Natural killer cell (primary cell): ENCODE results near the gene NAP1L2. TPM values are rescaled to one million over a fixed set of nuclear protein-coding genes. Genes with fewer than 3 reads are reported as not detected.
A peak's percentile ranks its signal among the peaks of the same experiment; 100 is the strongest.

Source experiments
- ATAC-seq, 3 donors: fragments of 150-1000 bp in 2 of 3; fragments of 200-7000 bp in 1 of 3; cut with Tn5 transposase; 1 replicate in 1 of 3; 2 replicates in 2 of 3; pipeline ENCODE4 v1.10.0; 2021; ENCODE audit warnings: mild to moderate bottlenecking in 2 of 3, moderate library complexity in 2 of 3
- DNase-seq, 2 donors: peaks; one replicate each; pipeline versions ENCODE4 v3.0.0 to v3.0.0-alpha.2; 2013 to 2021; ENCODE audit warnings: mixed read lengths in 1 of 2
- H3K27ac ChIP-seq: one replicate; pipeline ENCODE4 v1.5.1; 2013; ENCODE audit warnings: mild to moderate bottlenecking, low read length
- H3K27me3 ChIP-seq: one replicate; pipeline ENCODE4 v1.6.1; 2013; ENCODE audit warnings: low read length; ENCODE audit not compliant: control insufficient read depth, insufficient read depth
- H3K36me3 ChIP-seq: one replicate; pipeline ENCODE4 v1.6.1; 2013; ENCODE audit warnings: low read length; ENCODE audit not compliant: control insufficient read depth, insufficient read depth
- H3K4me1 ChIP-seq: one replicate; pipeline ENCODE4 v1.6.1; 2013; ENCODE audit warnings: low read length; ENCODE audit not compliant: control insufficient read depth, insufficient read depth
- H3K4me3 ChIP-seq: one replicate; pipeline ENCODE4 v1.5.1; 2013; ENCODE audit warnings: low read length
- H3K9me3 ChIP-seq: one replicate; pipeline ENCODE4 v1.6.1; 2013; ENCODE audit warnings: low read length; ENCODE audit not compliant: control insufficient read depth, insufficient read depth
- H3K27ac Mint-ChIP-seq, 2 donors: one replicate each; pipeline ENCODE4 v1.8.0; 2022; ENCODE audit warnings: mild to moderate bottlenecking in 2 of 2, mixed read lengths in 2 of 2, moderate library complexity in 1 of 2
- H3K27me3 Mint-ChIP-seq, 2 donors: one replicate each; pipeline ENCODE4 v1.8.0; 2022; ENCODE audit warnings: low read depth in 2 of 2, mixed read lengths in 2 of 2
- H3K36me3 Mint-ChIP-seq: one replicate; pipeline ENCODE4 v1.8.0; 2022; ENCODE audit warnings: mixed read lengths
- H3K4me1 Mint-ChIP-seq, 2 donors: one replicate each; pipeline ENCODE4 v1.8.0; 2022; ENCODE audit warnings: mixed read lengths in 2 of 2
- H3K4me3 Mint-ChIP-seq: one replicate; pipeline ENCODE4 v1.8.0; 2022; ENCODE audit warnings: mild to moderate bottlenecking, moderate library complexity, mixed read lengths
- H3K9me3 Mint-ChIP-seq, 2 donors: one replicate each; pipeline ENCODE4 v1.8.0; 2022; ENCODE audit warnings: mixed read lengths in 2 of 2
- CTCF ChIP-seq: fragments of 200-600 bp; IDR thresholded peaks from one replicate; pipeline ENCODE4 v1.8.0; 2022; ENCODE audit warnings: antibody characterized with exemption
- WGBS: methylation state at CpG from one replicate; pipeline ENCODE4 v1.1.7; 2013; ENCODE audit warnings: missing lambda C conversion rate; ENCODE audit not compliant: insufficient coverage; 5-methylcytosine and 5-hydroxymethylcytosine counted together
- intact Hi-C: fragments of 100-400 bp; cut with micrococcal nuclease; formaldehyde crosslinking; loops from one replicate; pipeline ENCODE4 v1.14.2; 2022
- total RNA-seq, 4 donors: library from RNA; stranded (reverse); fragments of 120-200 nt in 1 of 4; gene quantifications; one replicate each; pipeline versions ENCODE4 v1.2.3 to v1.2.4, GENCODE V29; 2013 to 2022

The NAP1L2 gene
- total RNA-seq, 3 donors from 2014 or later (not counting 1 experiment from before 2014, with no cell fraction given), result 3.1 to 5.4 (median 3.6) TPM

GRCh38 chrX:73217621-73218020 lies 3.0 kb upstream of the NAP1L2 start:
- Histone ChIP-seq H3K9me3 (no peaks in the 10 kb centered on the region), H3K4me3 (no peak overlapping the region), H3K27ac (no peak overlapping the region), H3K27me3 (no peaks in the 10 kb centered on the region), H3K36me3 (no peaks in the 10 kb centered on the region), H3K4me1 (peaks cover 2% of the 10 kb centered on the region)
- Mint-ChIP-seq H3K36me3 (no peaks in the 10 kb centered on the region), H3K27me3 (peaks cover 10 to 41% of the 10 kb centered on the region in 2 donors), H3K9me3 (no peaks in the 10 kb centered on the region), H3K4me3 (no peak overlapping the region), H3K27ac (no peak overlapping the region), H3K4me1 (peaks cover 19 to 20% of the 10 kb centered on the region in 2 donors)
- no peak for TF ChIP-seq CTCF
- ATAC-seq (no peak), DNase-seq (no peak)
- WGBS, result no CpG with 5 or more reads among the region's 3 CpGs
- intact Hi-C loops, result no loop called here

- Mint-ChIP-seq H3K4me1 (peaks cover 19 to 25% of the 10 kb centered on the region in 2 donors), H3K9me3 (no peaks in the 10 kb centered on the region), H3K27ac (peak overlapping the region; percentile 87 to 90), H3K4me3 (peak overlapping the region; percentile 95), H3K36me3 (no peaks in the 10 kb centered on the region), H3K27me3 (peaks cover 10 to 40% of the 10 kb centered on the region in 2 donors)
- WGBS, result no CpG with 5 or more reads among the region's 8 CpGs
- H3K9me3 ChIP-seq, result no peaks in the 10 kb centered on the region
- H3K36me3 ChIP-seq, result no peaks in the 10 kb centered on the region
- peaks cover 2% of the 10 kb centered on the region for H3K4me1 ChIP-seq
- intact Hi-C loops, result no loop called here
- peak overlapping the region; percentile 72 for H3K27ac ChIP-seq
- no peak for TF ChIP-seq CTCF
- no peaks in the 10 kb centered on the region for H3K27me3 ChIP-seq
- ATAC-seq, result peak in 2 of 3 donors; percentile 6 to 17
- peak in 1 of 2 donors; percentile 46 for DNase-seq
- H3K4me3 ChIP-seq, result peak overlapping the region; percentile 55
These were observed 595 bp upstream of the NAP1L2 start for GRCh38 chrX:73215246-73215645.

GRCh38 chrX:73213734-73214425 lies 771 bp downstream of the NAP1L2 start:
- peaks cover 2% of the 10 kb centered on the region for H3K4me1 ChIP-seq
- Mint-ChIP-seq H3K9me3 (no peaks in the 10 kb centered on the region), H3K27me3 (peaks cover 10 to 40% of the 10 kb centered on the region in 2 donors), H3K27ac (peak overlapping the region; percentile 87 to 90), H3K4me3 (peak overlapping the region; percentile 95), H3K36me3 (no peaks in the 10 kb centered on the region), H3K4me1 (peaks cover 19 to 25% of the 10 kb centered on the region in 2 donors)
- ATAC-seq (no peak), DNase-seq (peak in 1 of 2 donors; percentile 3)
- H3K27me3 ChIP-seq, result no peaks in the 10 kb centered on the region
- no peaks in the 10 kb centered on the region for H3K36me3 ChIP-seq
- intact Hi-C loops, result no loop called here
- peak overlapping the region; percentile 55 for H3K4me3 ChIP-seq
- no peak overlapping the region for H3K27ac ChIP-seq
- TF ChIP-seq CTCF, result no peak
- WGBS, result 7% methylated on average over 17 of the region's 18 CpGs
- H3K9me3 ChIP-seq, result no peaks in the 10 kb centered on the region
